ENCODE data around the gene CLCN6.

DNA sequence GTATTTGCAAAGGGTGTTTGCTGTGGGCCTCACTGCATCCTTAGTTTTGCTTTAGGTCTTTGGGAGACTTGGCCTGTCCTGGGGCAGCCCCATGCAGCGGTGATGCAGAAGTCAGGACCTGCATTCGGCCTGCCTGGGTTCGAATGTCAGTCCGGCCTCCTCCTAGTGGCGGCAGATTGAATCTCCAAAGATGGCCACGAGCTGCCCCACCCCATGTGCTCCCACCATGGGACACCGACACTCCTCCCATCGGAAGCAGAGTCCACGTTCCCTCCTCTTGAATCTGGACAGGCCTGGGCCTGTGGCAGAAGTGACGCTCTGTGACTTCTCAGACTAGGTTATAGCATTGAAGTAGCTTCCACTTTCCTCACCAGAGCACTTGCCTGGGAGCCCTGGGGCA, 69.1 kb downstream of the CLCN6 start:
- no peak for TF ChIP-seq EP300 (IDR thresholded peaks at IDR 0.05; ENCODE audit: borderline replicate concordance)
- TF ChIP-seq RAD21 (IDR thresholded peaks at IDR 0.05; ENCODE audit: low read depth): no peak
- TF ChIP-seq NFIC (IDR thresholded peaks at IDR 0.05): no peak
- TF ChIP-seq FOXM1 (IDR thresholded peaks at IDR 0.05; ENCODE audit: borderline replicate concordance, low read depth): no peak
- TF ChIP-seq, protein P1, sequence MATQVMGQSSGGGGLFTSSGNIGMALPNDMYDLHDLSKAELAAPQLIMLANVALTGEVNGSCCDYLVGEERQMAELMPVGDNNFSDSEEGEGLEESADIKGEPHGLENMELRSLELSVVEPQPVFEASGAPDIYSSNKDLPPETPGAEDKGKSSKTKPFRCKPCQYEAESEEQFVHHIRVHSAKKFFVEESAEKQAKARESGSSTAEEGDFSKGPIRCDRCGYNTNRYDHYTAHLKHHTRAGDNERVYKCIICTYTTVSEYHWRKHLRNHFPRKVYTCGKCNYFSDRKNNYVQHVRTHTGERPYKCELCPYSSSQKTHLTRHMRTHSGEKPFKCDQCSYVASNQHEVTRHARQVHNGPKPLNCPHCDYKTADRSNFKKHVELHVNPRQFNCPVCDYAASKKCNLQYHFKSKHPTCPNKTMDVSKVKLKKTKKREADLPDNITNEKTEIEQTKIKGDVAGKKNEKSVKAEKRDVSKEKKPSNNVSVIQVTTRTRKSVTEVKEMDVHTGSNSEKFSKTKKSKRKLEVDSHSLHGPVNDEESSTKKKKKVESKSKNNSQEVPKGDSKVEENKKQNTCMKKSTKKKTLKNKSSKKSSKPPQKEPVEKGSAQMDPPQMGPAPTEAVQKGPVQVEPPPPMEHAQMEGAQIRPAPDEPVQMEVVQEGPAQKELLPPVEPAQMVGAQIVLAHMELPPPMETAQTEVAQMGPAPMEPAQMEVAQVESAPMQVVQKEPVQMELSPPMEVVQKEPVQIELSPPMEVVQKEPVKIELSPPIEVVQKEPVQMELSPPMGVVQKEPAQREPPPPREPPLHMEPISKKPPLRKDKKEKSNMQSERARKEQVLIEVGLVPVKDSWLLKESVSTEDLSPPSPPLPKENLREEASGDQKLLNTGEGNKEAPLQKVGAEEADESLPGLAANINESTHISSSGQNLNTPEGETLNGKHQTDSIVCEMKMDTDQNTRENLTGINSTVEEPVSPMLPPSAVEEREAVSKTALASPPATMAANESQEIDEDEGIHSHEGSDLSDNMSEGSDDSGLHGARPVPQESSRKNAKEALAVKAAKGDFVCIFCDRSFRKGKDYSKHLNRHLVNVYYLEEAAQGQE (IDR thresholded peaks at IDR 0.05; ENCODE audit: low read depth): no peak
- TF ChIP-seq, protein P2, sequence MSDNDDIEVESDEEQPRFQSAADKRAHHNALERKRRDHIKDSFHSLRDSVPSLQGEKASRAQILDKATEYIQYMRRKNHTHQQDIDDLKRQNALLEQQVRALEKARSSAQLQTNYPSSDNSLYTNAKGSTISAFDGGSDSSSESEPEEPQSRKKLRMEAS (IDR thresholded peaks at IDR 0.05): no peak
- no peak for TF ChIP-seq ZBTB7A (IDR thresholded peaks at IDR 0.05; ENCODE audit: low read depth)
- no peak for TF ChIP-seq TEAD4 (IDR thresholded peaks at IDR 0.05)
- TF ChIP-seq, protein P3, sequence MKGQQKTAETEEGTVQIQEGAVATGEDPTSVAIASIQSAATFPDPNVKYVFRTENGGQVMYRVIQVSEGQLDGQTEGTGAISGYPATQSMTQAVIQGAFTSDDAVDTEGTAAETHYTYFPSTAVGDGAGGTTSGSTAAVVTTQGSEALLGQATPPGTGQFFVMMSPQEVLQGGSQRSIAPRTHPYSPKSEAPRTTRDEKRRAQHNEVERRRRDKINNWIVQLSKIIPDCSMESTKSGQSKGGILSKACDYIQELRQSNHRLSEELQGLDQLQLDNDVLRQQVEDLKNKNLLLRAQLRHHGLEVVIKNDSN (IDR thresholded peaks at IDR 0.05): no peak
- no peak for TF ChIP-seq YY1 (IDR thresholded peaks at IDR 0.05; ENCODE audit: low read depth)

Data from Ishikawa (cell line).